Measurements from ENCODE around the gene RAP2A. TPM values are rescaled to one million over a fixed set of nuclear protein-coding genes. Genes with fewer than 3 reads are reported as not detected.

The RAP2A gene
- total RNA-seq: 28.0 and 30.7 TPM in 2 replicates

- intact Hi-C loops (cut with micrococcal nuclease): loop anchor here (1.0 to 5.0 kb wide), 10 partner anchors 25 to 1757 kb away; partner anchors contain the start of genes DNAJC3, MBNL2 and STK24
These were observed at the start of gene RAP2A for GRCh38 chr13:97433727-97434396. TSS of gene RAP2A (plus strand) at chr13:97434169. CDS start at chr13:97434471, 302 bp downstream.

GRCh38 chr13:97384371-97384770 is 49.6 kb upstream of the RAP2A start:
- intact Hi-C loops (cut with micrococcal nuclease): no loop called here

DNA sequence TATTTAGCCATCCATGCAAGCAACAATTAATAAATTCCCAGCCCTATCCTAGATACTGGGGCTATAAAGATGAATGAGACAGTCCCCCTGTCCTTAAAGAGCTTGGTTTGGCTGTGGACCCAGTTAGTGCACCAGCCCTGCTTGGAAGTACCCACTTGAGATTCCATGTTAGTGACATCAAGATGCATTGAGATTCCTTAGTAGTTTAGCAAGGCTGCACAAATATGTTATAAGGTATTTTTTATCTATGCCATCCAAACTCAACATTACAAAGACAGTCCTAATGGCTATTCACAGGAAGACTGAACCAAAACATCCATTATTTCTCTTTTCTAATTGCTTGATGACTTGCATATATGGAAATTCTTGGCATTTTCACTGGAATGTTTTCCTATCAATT is 48.8 kb upstream of the RAP2A start:
- intact Hi-C loops (cut with micrococcal nuclease): no loop called here

DNA sequence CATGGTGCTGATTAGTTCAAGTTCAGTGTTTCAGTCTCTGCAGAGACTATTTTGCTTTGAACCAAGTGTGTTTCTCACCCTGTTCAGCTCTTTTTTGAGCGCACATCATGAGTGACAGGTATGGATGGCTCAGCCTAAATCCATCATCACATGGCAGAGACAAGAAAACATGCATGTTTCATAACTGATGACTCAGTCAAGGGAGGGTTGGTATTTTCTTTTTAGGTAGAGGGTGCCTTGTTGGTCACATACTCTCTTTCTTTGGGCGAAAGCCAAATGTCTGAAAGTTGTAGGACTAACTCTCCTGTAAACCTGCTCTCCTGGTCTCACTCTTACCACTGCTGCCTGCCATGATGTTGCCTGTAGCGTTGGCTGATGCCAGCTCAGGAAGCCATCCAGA is 48.1 kb upstream of the RAP2A start:
- intact Hi-C loops (cut with micrococcal nuclease): no loop called here

DNA sequence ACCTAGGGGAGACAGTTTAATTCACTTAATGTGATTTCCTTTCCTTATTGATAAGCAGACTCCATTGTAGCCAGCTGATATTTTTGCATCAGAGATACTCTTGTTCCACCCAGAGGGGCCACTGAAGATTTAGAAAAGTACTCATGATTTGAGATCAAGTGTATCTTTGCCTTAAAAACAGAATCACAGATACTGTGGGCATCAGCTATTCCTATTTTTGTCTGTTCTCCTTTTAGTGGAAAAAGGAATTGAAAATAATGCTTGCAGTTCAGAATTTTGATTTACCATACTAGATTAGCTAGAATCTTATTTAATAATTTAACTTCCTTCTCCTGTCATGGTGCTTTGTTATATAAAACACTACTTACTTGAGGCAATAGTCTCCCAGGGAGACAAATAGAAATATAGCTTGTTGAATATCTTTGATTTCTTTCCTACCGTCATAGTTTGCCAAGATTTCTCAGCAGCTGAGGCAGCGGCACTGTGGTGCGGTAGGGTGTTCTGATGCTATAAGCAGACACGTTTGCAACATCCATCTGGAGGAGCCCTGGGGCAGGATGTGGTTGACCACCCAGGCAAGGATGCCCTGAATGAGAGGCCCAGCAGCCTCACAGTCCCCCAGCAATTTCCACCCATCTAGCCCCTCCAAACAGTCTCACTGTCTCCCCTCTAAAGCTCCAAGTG is 47.0 kb upstream of the RAP2A start:
- intact Hi-C loops (cut with micrococcal nuclease): no loop called here

DNA sequence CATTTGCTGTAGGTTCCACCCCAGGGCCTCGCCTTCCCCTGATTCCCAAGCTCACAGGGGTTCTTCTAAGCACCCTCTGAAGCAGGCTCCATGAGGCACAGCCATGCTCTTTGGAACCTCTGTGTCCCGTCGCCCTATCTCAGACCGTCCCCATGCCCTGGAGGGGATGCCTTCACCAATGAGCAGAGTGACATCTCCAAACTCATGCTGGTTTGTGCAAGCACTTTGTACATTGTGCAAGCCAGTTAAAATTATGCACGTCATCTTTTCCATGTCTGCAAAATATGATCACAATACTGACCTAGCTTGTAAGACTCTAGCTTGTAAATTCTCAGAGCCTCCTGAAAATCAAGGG is 46.5 kb upstream of the RAP2A start:
- intact Hi-C loops (cut with micrococcal nuclease): no loop called here

DNA sequence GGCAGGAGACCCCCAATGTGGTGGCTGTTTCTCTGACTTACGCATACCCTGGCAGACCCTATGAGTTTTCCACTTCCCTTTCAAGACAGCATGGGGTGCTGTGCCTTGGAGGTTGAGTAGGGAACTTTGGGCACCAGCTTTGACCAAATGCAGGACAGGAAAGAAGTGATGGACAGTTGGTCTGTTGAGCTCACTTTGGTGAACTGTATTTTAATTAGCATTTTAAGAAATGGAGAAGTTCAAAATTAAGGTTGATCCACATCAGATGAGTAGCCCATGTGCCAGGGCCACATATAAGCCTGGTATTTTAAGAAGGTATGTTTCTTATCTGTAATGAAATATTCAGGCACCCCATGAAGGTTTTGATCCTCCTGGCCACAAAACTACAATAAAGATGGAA is 46.1 kb upstream of the RAP2A start:
- intact Hi-C loops (cut with micrococcal nuclease): no loop called here

GRCh38 chr13:97388373-97388772 is 45.6 kb upstream of the RAP2A start:
- intact Hi-C loops (cut with micrococcal nuclease): no loop called here

GRCh38 chr13:97390941-97391600 is 42.9 kb upstream of the RAP2A start:
- intact Hi-C loops (cut with micrococcal nuclease): no loop called here

GRCh38 chr13:97392020-97392419 is 41.9 kb upstream of the RAP2A start:
- intact Hi-C loops (cut with micrococcal nuclease): no loop called here

DNA sequence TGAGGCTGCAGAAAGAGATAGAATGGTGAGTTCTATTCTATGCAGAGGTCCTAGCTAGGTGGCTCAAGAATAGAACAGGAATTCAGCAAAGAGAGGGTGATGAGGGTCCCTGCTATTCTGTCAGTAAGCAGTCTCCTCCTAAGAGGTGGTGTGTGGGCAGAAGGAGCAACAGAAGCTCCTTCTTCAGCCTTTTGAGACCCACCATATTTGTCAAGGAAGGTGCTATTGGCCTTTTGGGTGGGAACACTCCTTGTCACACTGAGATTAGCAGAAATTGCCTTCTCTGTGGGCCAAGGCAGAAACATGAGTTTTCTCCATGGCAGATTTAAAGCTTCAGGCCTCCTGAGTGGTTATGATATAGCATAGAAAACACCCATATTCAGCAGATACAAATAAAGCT is 39.4 kb upstream of the RAP2A start:
- intact Hi-C loops (cut with micrococcal nuclease): no loop called here

DNA sequence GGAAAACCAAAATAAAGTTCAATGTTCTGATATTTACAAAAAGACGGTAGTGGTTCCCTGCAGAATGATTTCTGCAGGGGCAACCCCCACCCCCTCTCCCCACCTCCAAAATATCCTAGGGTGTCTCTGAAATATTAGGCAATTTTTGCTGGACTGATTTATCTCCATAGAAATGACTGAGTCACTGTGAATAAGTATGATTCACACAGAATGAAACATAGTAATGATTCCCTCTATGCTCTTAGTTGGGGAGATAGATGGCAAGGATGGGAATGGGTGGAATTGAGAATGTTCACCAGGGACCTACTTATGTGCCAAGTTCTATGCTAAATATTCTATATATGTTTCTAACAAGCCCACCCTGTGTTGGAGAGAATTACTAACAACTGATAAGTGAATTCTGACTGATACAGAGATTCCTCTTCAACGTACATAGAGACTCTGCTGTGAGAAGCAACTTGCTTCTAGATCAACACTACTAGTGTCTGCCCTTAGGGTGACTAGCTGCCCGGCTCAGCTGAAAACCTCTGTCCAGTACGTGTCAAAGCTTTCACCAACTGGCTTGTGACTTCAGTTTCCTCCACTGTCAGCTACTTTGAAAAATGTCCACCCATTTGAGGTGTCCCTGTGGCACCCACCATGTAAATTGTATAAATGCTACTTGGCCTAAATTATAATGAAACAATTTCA is 38.4 kb upstream of the RAP2A start:
- intact Hi-C loops (cut with micrococcal nuclease): no loop called here

DNA sequence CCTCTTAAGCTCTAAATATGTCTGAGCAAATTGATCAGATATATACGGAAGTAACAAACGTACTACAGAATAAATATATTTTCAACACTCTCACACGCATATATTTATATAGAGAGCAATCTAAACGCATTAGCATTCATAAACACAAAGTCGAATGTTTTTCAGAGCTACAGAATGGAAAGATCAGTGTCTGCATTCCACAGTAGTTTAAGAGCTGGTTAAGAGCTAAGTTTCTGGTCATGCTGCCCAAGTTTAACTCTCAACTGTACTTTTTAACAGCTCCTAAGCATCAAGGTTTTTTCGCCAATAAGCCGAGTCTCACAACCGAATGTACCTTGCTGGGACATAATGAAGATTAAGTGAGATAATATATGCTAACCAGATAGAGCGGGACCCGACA is 36.7 kb upstream of the RAP2A start:
- intact Hi-C loops (cut with micrococcal nuclease): no loop called here

GRCh38 chr13:97401421-97401820 is 32.5 kb upstream of the RAP2A start:
- intact Hi-C loops (cut with micrococcal nuclease): no loop called here

DNA sequence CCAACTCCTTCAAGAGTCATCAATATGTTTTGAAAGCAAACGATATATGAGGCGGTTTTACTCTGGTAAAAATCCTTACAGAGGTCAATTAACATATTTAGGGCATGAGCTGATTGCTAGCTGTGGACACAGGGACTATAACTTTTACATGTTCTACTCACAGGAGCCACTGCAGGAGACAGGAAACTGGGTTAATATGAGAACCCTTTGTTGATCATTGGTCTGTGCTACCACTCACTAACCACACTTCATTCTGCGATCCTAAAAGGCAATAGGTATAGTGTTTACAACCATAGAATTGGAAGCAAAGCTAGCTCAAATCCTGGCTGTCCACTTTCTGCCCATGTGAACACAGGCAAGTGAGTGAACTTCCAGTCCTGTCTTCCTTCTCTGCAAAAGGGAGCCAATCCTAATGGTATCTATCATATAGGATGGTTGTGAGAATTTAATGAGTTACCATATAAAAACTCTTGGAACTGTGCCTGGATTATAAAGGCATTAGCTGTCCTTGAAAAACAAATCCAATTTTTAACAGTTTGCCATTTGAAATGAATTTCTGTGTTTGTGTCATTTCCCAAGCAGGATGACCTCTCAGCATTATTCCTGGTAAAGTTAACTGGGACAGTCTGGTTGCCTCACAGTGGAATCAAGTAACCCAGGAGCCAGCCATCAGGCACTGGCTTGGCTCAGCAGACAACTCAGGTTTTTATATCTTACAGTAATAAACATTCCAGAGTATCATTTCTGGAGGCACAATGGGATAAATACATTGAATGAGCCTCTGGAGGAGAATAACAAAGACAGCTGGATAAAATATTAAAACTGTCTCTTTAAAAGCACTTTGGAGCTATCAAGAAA is 29.8 kb upstream of the RAP2A start:
- intact Hi-C loops (cut with micrococcal nuclease): no loop called here

- intact Hi-C loops (cut with micrococcal nuclease): no loop called here
These were observed 26.4 kb upstream of the RAP2A start for GRCh38 chr13:97407540-97407939.

DNA sequence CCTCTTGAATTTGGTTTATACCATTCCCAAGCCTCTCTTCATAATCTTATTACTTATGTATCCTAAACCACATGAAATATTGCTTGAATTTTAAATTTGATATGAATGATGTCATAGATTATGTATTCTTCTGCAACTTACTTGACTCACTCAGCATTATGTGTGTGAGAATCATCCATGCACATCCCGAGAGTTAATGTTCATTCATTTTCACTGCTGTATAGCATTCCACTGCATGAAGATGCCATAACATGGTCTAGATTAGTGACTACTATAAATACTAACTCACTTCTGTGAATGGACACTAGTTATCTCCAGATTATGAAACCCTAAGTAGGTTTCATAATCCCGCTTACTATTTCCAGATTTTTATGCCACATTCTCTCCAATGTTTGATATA is 25.0 kb upstream of the RAP2A start:
- intact Hi-C loops (cut with micrococcal nuclease): no loop called here

DNA sequence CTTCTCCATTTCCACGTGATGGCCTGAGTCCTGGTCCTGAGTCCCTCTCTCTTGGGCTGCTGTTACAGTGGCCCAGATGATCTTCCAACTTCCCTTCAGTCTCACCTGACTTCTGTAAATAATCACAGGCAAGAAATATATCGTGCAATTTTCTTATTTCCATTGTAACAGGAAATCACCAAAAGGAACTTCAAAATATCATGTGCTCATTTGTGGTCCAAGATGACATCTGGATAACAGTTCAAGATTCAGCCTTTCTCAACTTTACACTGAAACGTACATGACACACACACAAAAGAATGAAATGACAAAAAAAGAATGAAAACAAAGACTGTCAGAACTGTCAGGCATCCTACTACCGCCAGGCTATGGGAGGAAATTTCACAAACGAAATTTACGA is 22.0 kb upstream of the RAP2A start:
- intact Hi-C loops (cut with micrococcal nuclease): no loop called here

GRCh38 chr13:97413694-97414093 is 20.3 kb upstream of the RAP2A start:
- intact Hi-C loops (cut with micrococcal nuclease): no loop called here

DNA sequence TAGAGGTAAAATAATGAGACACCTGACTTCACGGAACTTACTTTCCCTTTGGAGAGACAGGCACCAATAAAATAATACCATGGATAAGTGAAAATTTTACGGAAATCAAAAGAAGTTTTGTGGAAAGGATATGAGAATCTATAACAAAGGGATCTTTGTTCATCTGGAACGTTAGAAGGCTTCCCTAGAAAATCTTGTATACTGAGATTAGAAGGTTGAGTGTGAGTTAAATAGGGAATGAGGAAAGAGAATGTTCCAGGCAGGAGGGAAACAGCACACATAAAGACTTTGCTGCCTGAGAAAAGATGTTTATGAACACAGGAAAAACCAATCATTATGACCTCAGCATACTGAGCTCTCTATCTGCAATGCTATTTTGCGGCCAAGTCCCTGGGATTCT is 19.6 kb upstream of the RAP2A start:
- intact Hi-C loops (cut with micrococcal nuclease): no loop called here

GRCh38 chr13:97417698-97418097 is 16.3 kb upstream of the RAP2A start:
- intact Hi-C loops (cut with micrococcal nuclease): no loop called here

Measured in T-helper 2 cell treated with Interferon-gamma antibody and Interleukin-4, amounts not matched to agents 100 ng/mL and 5 ng/mL, for 36 hours (primary cell).